ENCODE results near the gene ACOXL. TPM values are rescaled to one million over a fixed set of nuclear protein-coding genes. Genes with fewer than 3 reads are reported as not detected.

The ACOXL gene
- total and polyA plus RNA-seq, 10 of the 15 experiments (the other 5 are each of a cell fraction or from before 2014, with no cell fraction given) = 0.05 to 1.3 (median 0.71) TPM

DNA sequence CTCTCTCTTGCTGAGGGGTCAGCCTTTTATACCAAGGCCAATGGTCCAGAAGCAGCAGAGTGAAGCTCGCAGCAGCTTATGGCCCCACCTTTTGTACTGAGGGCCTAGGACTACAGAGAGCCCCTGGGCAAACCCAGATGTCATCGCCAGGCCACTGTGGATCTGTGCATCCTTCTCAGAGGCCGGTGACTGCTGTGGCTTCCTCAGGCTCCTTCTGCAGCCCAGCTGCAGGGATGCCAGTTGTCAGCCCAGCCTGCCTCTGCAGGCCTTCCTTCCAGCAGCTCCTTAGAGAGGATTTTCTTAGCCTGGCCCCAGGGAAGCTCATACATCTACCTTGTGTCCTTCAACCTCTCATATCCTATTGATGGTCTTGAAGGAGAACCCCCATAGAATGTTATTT is 6.5 kb upstream of the ACOXL start:
- TF ChIP-seq HDAC2 (IDR thresholded peaks at IDR 0.05) (no peak), NBN (IDR thresholded peaks at IDR 0.05) (no peak), WRNIP1 (IDR thresholded peaks at IDR 0.05; ENCODE audit: borderline replicate concordance, low read depth, low read length) (no peak), BHLHE40 (IDR thresholded peaks at IDR 0.05; ENCODE audit: borderline replicate concordance in 1 of 2, low read depth in 2 of 2, low read length in 1 of 2) (no peak), KDM1A (IDR thresholded peaks at IDR 0.05; ENCODE audit: borderline replicate concordance) (no peak)
- H2AFZ ChIP-seq (ENCODE audit: control insufficient read depth, low read depth, low read length) = no peak overlapping the region
- no peaks in the 10 kb centered on the region for H4K20me1 ChIP-seq (ENCODE audit: control insufficient read depth, insufficient read depth)
- 34% methylated on average over 3 of the region's 3 CpGs for WGBS (ENCODE audit: insufficient coverage, insufficient replicate concordance, low lambda C conversion rate, missing lambda C conversion rate)
- no peaks in the 10 kb centered on the region for H3K36me3 ChIP-seq (ENCODE audit: control insufficient read depth in 2 of 2, insufficient read depth in 2 of 2, low read length in 1 of 2)
- DNase-seq (ENCODE audit: low read depth, low spot score) (no peak), ATAC-seq (no peak), FAIRE-seq (no peak)
- no peak overlapping the region for H3K4me3 ChIP-seq
- H3K9me3 ChIP-seq (replicated peaks; ENCODE audit: control insufficient read depth, insufficient read depth, low read length) = no peaks in the 10 kb centered on the region
- RAD21 ChIA-PET (ENCODE audit: unreplicated experiment) = no interaction called here
- no peak overlapping the region for H3K4me2 ChIP-seq (ENCODE audit: control insufficient read depth, insufficient read depth)
- SMC1A ChIA-PET (ENCODE audit: uncharacterized antibody, unreplicated experiment) = interaction anchor here (1.3 to 2.7 kb wide), 2 partner anchors 9 to 14 kb away, joined by 5 to 7 read pairs; no protein-coding TSS in a partner anchor
- no peaks in the 10 kb centered on the region for H3K27me3 ChIP-seq (replicated peaks in 1 of 2; ENCODE audit: control insufficient read depth in 2 of 2, insufficient read depth in 2 of 2, low read length in 1 of 2)
- in situ Hi-C loops (cut with MboI) = no loop called here
- POLR2A ChIA-PET = interaction anchor here (1.5 kb wide), 1 partner anchor 22 kb away, joined by 4 read pairs; no protein-coding TSS in a partner anchor
- intact Hi-C loops (cut with micrococcal nuclease; ENCODE audit: unreplicated experiment) = no loop called here
- CTCF ChIA-PET = no interaction called here
- H3K9ac ChIP-seq (ENCODE audit: control insufficient read depth, insufficient read depth, low read length) = no peak overlapping the region
- no peak overlapping the region for H3K27ac ChIP-seq (ENCODE audit: control insufficient read depth, insufficient read depth)
- H3K4me1 ChIP-seq (ENCODE audit: control insufficient read depth, insufficient read depth, low read length) = no peaks in the 10 kb centered on the region
- no peaks in the 10 kb centered on the region for H3K79me2 ChIP-seq (ENCODE audit: control insufficient read depth, insufficient read depth, low read length)
- BruUV-seq (replicated peaks) = no TSS peak

- Histone ChIP-seq H3K4me1 (ENCODE audit: control insufficient read depth, insufficient read depth, low read length) (no peaks in the 10 kb centered on the region), H3K4me2 (ENCODE audit: control insufficient read depth, insufficient read depth) (no peak overlapping the region), H3K9ac (ENCODE audit: control insufficient read depth, insufficient read depth, low read length) (no peak overlapping the region), H2AFZ (ENCODE audit: control insufficient read depth, low read depth, low read length) (no peak overlapping the region), H3K79me2 (ENCODE audit: control insufficient read depth, insufficient read depth, low read length) (no peaks in the 10 kb centered on the region), H3K27me3 (replicated peaks in 1 of 2; ENCODE audit: control insufficient read depth in 2 of 2, insufficient read depth in 2 of 2, low read length in 1 of 2) (no peaks in the 10 kb centered on the region), H4K20me1 (ENCODE audit: control insufficient read depth, insufficient read depth) (no peaks in the 10 kb centered on the region), H3K9me3 (replicated peaks; ENCODE audit: control insufficient read depth, insufficient read depth, low read length) (no peaks in the 10 kb centered on the region; the same call in 2 of the 3 replicates), H3K4me3 (no peak overlapping the region), H3K36me3 (ENCODE audit: control insufficient read depth in 2 of 2, insufficient read depth in 2 of 2, low read length in 1 of 2) (no peaks in the 10 kb centered on the region), H3K27ac (ENCODE audit: control insufficient read depth, insufficient read depth) (no peak overlapping the region)
- in situ Hi-C loops (cut with MboI) = no loop called here
- ChIA-PET SMC1A (ENCODE audit: uncharacterized antibody, unreplicated experiment) (interaction anchor here (1.1 to 2.7 kb wide), 3 partner anchors 9 to 16 kb away, joined by 3 to 7 read pairs (median 5); no protein-coding TSS in a partner anchor), CTCF (no interaction called here), POLR2A (interaction anchor here (1.5 kb wide), 1 partner anchor 22 kb away, joined by 4 read pairs; no protein-coding TSS in a partner anchor), RAD21 (ENCODE audit: unreplicated experiment) (no interaction called here)
- no peak for FAIRE-seq
- no TSS peak for BruUV-seq (replicated peaks)
- WGBS (ENCODE audit: insufficient coverage, insufficient replicate concordance, low lambda C conversion rate, missing lambda C conversion rate) = 100% methylated on average over 2 of the region's 2 CpGs
- no peak for DNase-seq (ENCODE audit: low read depth, low spot score)
- no peak for ATAC-seq
- intact Hi-C loops (cut with micrococcal nuclease; ENCODE audit: unreplicated experiment) = no loop called here
- no peak for TF ChIP-seq EGR1 (IDR thresholded peaks at IDR 0.05; ENCODE audit: borderline replicate concordance in 1 of 2, low read depth in 2 of 2, low read length in 2 of 2)
- TF ChIP-seq, protein P1, sequence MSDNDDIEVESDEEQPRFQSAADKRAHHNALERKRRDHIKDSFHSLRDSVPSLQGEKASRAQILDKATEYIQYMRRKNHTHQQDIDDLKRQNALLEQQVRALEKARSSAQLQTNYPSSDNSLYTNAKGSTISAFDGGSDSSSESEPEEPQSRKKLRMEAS (IDR thresholded peaks at IDR 0.05; ENCODE audit: low read depth, low read length) = no peak
- TF ChIP-seq PAX5 (IDR thresholded peaks at IDR 0.05; ENCODE audit: borderline replicate concordance, low read depth, low read length) = no peak
- no peak for TF ChIP-seq REST (IDR thresholded peaks at IDR 0.05; ENCODE audit: low read depth, low read length)
- no peak for TF ChIP-seq STAT1 (conservative IDR thresholded peaks at IDR 0.05)
- TF ChIP-seq CHD1 (IDR thresholded peaks at IDR 0.05; ENCODE audit: low read depth, low read length) = no peak
- no peak for TF ChIP-seq CEBPB (IDR thresholded peaks at IDR 0.05; ENCODE audit: borderline replicate concordance in 1 of 2, low read depth in 2 of 2, low read length in 2 of 2)
- TF ChIP-seq FOXM1 (IDR thresholded peaks at IDR 0.05; ENCODE audit: low read depth, low read length) = no peak
These were observed 6.1 kb upstream of the ACOXL start for GRCh38 chr2:110726285-110726684.

Measured in GM12878 (cell line).